Measurements from ENCODE around the gene TERT.

GRCh38 chr5:1266791-1267190 lies 28.1 kb downstream of the TERT start:
- TF ChIP-seq CTCF (conservative IDR thresholded peaks at IDR 0.05; ENCODE audit: low read length): no peak
- TF ChIP-seq EZH2phosphoT487 (IDR thresholded peaks at IDR 0.05; ENCODE audit: borderline replicate concordance, low read depth, low read length): no peak
